Midbrain (tissue), 1 donor: ENCODE results near the gene KLHDC8B.
A peak's percentile ranks its signal among the peaks of the same experiment; 100 is the strongest.

ENCODE experiments used
- DNase-seq: peaks from one replicate; lab custom pipeline; 2025; lab: John Stamatoyannopoulos, UW

Gene KLHDC8B

GRCh38 chr3:49171119-49171774, at the start of gene KLHDC8B:
TSS of gene KLHDC8B (plus strand) at chr3:49171598. CDS start at chr3:49172770, 1,172 bp downstream.
- peak; percentile 64 for DNase-seq

GRCh38 chr3:49122022-49122421, 49.4 kb upstream of the KLHDC8B start:
- no peak for DNase-seq

- DNase-seq = no peak
Measured at GRCh38 chr3:49122451-49122850, 48.9 kb upstream of the KLHDC8B start.

- DNase-seq = no peak
Measured at GRCh38 chr3:49122886-49123545, 48.4 kb upstream of the KLHDC8B start.

GRCh38 chr3:49123687-49124086, 47.7 kb upstream of the KLHDC8B start:
- no peak for DNase-seq

GRCh38 chr3:49124203-49124602, 47.2 kb upstream of the KLHDC8B start:
- no peak for DNase-seq

GRCh38 chr3:49124991-49125670, 46.3 kb upstream of the KLHDC8B start:
- DNase-seq = no peak

GRCh38 chr3:49131040-49131439, 40.4 kb upstream of the KLHDC8B start:
- DNase-seq = no peak

- DNase-seq = no peak
Measured at GRCh38 chr3:49131576-49131975, 39.8 kb upstream of the KLHDC8B start.

- no peak for DNase-seq
Measured at GRCh38 chr3:49132073-49132436, 39.3 kb upstream of the KLHDC8B start.

- peak; percentile 50 for DNase-seq
Measured at GRCh38 chr3:49132437-49133225, 38.8 kb upstream of the KLHDC8B start, which contains the start of gene LAMB2. TSS of gene LAMB2 (minus strand) at chr3:49133050. CDS start at chr3:49132867, 183 bp downstream.

- peak; percentile 78 for DNase-seq
Measured at GRCh38 chr3:49133226-49133951, 38.0 kb upstream of the KLHDC8B start.

GRCh38 chr3:49134471-49135265, 36.7 kb upstream of the KLHDC8B start:
- no peak for DNase-seq

GRCh38 chr3:49135499-49135898, 35.9 kb upstream of the KLHDC8B start:
- DNase-seq = no peak

GRCh38 chr3:49140080-49140479, 31.3 kb upstream of the KLHDC8B start:
- DNase-seq = no peak

- DNase-seq = no peak
Measured at GRCh38 chr3:49148159-49148558, 23.2 kb upstream of the KLHDC8B start.

GRCh38 chr3:49151610-49152009, 19.8 kb upstream of the KLHDC8B start:
- DNase-seq = no peak

GRCh38 chr3:49153349-49153912, 18.0 kb upstream of the KLHDC8B start:
- DNase-seq = no peak

- no peak for DNase-seq
Measured at GRCh38 chr3:49157289-49157688, 14.1 kb upstream of the KLHDC8B start.

- DNase-seq = peak; percentile 8
Measured at GRCh38 chr3:49158103-49158709, 13.2 kb upstream of the KLHDC8B start.
